ENCODE data around the gene MAGI1.

Gene MAGI1

DNA sequence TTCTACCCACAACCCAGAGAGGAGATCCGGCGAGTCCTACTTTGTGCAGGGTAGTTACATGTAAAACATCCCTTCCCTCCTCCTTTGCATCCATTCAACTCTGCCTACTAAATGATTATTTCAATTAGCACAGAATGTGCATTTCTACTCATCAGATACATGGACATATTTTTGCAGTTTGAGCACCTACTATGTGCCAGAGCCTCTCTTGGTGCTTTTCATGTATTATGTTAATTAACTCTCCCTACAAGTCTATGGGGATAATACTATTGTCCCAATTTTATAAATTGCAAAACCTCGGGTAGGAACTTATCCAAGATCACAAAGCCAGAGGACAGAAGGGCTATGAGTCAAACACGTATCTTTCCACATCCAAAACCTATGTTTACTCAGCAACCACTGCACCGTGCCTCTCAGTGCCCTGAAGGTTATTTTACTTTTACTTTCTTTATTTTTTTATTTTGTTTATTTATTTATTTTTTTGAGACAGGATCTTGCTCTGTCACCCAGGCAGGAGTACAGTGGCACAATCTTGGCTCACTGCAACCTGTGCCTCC lies 432.8 kb downstream of the MAGI1 start:
- DNase-seq: no peak

DNA sequence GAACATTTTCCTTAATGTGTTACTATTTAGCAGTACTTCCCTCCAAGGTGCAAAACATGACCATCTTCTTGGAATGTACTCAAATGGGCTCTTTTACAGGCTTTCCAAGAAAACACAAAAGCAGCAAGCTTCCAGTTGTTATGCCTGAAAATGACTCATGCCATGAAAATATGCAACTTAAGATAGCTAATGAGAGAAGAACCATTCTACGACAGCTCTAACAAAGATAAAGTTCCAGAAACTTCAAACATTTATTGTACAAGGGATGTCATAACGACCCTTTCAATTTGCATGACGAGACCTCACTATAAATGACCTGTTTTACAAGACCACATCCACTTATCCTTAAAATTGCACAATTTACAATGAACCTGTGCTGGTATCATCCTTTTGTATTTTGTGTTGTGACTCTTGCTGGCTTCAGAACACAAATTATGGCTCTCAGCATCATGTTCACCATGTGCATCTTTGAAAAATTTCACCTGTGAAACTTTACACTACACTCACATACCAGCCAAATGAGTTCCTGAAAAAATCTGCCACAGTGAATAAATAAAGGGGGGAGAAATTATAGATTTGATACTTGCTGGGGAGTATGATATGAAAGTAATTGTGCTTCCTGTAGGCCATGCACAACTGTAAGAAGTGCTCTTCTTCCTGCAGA lies 433.7 kb downstream of the MAGI1 start:
- no peak for DNase-seq

DNA sequence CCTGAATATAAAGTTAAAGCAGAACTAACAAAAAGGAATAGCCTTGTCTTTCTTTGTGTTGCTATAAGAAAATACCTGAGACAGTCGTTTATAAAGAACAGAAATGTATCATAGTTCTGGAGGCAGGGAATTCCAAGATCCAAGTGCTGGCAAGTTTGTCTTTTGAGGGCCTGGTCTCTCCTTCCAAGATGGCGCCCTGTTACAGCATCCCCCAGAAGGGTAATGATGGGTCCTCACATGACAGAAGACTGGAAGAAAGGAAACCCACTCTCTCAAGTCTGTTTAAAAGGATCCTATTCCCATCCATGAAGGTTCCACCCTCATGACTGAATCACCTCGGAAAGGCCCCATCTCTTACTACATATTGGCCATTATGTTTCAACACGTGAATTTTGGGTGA lies 435.1 kb downstream of the MAGI1 start:
- DNase-seq: no peak

DNA sequence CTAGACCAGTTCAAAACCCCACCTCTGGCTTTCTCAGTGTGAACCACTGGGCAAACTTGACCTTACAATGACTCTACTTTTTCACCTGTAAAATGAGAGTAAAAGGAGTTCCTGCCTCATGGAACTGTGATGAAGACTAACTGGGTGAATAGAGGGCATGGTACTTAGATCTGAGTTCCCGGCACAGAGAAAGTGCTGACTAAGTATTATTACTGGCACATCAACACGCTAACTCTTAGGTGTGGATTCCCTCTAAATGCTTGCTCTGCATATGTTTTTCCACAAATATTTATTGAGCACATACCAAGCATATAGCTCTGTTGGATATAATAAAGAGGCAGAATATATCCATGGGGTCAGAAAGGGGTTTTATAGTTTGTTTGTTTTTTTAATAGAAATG lies 437.8 kb downstream of the MAGI1 start:
- no peak for DNase-seq

DNA sequence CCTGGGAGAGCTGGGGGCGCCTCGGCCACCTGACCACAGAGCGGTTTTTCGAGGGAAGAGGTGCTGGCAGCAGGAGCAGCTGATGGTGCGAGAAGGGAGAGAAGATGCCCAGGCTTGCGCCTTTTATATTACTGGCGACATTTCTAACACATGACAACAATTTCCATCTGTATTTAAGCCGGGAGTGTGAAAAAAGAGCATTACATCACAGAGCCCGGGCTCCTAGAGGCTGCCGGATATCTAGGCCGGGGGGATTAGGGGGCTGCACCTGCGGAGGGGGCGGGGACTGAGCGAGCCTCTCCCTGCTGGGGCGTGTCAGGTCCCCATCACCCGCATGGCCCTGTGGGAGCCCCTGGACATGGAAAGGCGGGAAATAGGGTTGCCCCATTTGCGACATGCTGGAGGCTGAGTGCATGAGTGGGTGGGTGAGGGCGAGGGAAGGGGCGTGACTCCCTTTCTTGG lies 440.7 kb downstream of the MAGI1 start:
- DNase-seq: no peak

DNA sequence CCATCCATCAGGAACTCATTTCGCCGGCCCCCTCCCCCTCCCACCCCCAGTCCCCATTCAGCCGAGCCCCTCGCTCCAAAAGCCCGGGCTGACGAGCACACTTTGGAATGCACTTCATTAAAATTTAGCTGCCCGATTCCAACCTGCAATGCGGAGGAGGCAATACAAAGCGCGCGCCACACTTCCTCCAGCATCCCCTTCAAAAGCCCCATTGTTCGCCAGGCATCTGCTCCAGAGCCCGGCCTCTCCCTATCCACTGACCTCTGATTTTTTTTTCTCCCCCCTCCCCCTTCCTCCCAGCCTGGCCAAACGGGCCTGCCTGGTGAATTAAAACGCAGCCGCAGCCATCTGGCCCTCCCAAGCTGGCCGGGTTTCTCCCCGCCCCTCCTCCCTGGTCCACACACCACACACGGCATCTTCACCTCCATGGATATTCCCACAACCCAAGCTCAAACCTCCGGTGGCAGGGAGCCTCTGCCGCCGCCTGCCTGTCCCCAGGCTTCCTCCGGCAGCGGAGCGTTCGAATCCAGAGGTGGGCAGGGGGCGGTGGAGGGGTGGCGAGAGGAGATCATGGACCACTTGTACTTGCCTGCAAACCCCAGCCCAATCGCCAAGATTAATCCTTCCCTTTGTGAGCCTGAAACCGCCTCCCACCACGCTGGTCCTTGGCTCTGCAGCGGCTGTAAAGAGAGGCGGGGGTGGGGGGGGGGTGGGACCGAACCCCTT lies 441.3 kb downstream of the MAGI1 start:
- no peak for DNase-seq

DNA sequence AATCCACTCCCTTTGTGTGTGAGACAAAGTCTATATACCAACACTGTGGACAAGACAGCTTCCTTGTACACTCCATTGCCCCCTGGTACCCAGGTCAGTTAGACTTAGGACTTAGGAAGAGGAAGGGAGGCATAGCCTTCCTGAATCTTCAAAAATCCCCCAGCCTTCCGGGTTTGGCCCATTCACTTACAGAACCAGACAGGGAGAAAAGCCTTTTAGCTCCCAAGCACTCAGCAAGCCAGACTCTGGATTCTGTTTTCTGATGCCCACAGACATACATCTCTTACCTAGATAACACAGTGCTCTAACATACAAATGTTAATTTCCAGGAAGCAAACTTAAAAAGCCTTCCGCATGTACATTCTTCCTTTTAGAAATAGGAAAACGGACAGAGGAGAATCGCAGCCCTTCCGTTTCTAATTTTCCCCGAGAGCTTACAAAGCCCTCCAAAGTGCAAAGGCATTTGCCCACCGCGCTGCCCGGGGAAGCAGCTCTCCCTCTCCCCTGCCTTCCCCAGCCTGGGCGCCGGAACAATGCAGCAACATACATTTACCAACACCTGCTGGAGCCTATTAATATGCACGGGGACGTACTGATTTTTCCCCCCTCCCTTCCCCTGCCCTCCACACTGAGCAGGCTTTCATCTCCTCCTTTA lies 442.0 kb downstream of the MAGI1 start:
- no peak for DNase-seq

DNA sequence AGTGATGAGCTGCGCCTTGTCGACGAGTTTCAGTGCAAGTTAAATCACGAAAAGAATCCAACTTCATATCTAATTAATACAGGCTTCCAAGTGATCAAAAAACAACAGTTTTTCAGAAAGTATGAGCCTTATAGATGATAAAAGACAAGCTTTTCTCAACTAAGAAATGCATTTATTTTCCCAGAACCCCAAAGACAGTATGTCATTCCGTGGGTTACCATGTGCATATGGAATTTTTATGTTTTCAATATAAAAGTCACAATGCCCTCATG lies 442.8 kb downstream of the MAGI1 start:
- DNase-seq: no peak

DNA sequence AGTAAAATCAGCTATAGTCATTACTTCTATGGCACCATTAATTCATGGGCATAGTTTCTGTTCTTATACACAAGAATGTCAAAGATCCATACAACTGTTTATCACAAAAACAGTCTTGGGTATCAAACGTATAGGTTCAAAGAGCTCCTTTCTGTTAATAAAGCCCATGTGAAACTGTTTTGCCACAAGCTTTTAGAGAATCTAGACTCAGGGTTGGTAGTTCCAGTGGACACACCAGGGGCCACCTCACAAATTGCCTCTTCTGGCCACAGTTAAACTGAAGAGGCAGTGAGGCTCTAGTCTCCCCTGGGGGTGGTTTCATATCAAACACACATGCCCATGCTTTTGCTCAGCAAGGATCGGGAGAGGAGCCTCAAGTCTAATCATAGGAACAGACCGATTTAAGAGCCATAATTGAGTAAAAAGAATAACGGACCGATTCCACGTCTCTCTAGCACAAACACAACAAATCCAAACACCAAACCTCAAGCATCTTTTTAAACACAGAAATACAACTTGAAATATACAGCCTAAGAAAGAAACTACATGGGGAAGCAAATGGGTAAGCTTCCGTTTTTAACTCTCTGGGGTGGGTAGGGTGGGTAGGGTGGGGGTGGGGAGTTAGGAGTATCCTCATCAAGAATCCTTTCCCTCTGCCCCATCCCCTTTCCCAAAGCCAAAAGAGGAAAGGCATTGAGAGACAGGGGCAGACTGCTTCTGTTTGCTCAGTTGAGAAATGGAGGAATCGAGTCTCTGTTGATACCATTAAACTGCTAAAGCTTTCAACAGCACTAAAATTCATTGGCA lies 443.3 kb downstream of the MAGI1 start:
- no peak for DNase-seq

DNA sequence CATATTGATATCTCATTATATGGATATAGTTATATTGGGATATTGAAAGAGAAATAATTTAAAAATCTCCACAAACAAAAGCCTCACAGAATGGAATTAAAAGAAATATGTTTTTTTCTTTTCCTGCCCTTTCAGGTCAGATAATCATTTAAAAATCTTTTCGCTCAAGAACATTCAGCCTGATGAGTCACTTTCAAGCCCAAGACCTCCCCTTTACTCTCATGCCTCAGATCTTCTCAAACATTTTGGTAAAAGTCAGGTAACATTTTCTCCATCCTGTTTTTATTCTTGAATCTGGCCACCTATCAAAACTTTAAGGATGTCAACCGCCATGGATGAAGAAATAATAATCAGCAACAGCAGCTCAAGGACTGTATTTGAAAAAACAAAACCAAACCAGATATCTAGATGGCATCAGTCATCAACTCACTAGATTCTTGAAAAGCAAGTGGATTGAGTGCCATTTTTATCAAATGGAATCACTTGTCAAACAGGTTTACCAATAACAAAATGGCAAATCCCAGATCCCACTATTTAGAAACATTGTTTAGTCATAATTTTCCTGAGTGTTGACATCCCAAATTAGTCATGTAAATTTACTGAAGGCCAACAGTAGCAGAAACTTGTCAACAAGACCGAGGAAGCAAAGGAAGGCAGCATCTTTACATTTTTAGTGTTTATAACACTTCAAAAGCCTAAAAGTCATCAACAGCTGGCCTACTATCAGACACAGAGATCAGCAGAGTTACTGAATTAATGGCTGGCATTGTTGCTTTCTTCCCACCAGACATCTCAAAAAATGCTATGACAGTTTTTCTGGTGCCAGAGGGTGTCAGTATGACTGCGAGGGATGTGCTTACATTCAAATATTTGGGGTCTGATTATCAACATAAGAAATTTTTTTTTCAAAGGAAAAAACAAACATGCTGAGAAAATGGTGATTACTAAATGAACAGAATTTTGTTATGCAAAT lies 444.7 kb downstream of the MAGI1 start:
- DNase-seq: no peak

DNA sequence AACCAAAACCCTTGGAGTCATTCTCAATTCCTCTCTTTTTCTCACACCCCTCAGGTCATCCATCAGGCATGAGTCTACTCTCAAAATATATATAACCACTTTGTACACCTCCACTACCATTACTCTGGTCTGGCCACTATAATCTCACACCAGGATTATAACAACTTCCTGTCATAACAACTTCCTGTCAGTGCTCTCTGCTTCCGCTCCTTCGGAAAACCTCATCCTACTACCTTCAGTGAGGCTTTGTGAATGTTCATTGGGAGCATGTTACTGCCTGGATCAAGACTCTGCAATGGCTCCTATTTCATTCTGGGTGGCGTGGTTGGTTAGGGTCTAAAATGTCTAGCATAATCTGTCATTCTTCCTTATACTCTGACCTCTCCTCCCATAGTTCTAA lies 447.4 kb downstream of the MAGI1 start:
- no peak for DNase-seq

DNA sequence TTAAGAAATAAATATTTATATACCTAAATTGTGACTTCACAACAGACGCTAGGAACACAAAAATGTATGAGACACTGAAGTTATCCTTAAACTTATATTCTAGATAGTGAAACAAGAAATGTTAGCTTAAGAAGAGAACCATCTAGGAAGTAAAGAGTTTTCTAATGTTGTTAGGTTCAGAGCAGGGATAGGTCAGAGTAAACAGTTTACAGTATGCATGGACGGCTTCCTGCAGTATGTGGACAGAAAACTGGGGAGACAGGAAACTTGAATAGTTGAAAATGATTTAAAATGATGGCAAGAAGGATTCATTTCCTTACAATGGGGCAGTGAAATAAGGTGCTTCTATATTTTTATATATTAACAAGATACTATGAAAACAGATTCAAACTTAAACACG lies 449.8 kb downstream of the MAGI1 start:
- DNase-seq: no peak

DNA sequence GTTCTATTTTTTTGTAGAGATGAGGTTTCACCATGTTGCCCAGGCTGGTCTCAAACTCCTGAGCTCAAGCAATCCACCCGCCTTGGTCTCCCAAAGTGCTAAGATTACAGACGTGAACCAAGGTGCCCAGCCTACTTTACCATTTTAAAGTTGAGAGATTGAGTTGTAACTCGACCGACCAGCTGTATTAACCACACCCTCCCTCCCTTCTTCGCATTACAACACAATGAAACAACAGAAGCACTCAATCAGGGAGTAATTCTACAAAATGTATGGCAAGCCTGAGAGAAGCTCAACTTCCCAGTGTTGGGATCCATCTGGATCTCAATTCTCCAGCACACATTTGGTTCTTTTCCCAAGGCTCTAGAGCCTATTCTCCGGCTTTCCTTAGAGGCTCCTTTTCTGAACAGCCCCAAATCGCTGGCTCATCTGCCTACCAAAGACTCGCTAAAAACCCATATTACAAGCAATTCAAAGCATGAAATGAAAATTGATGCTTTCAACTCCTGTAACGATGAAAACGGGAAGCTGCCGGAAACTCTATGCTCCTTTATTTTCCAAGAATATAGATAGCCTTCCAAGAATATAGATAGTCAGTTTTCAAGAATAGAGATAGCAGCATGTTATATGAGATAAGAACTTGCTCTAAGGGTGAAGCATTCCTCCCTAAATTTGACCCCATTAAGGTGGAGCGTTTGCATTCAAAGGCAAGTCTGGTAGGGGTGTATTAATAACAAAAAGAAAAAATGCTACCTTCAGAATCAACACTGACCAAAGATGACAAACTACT lies 450.9 kb downstream of the MAGI1 start:
- no peak for DNase-seq

DNA sequence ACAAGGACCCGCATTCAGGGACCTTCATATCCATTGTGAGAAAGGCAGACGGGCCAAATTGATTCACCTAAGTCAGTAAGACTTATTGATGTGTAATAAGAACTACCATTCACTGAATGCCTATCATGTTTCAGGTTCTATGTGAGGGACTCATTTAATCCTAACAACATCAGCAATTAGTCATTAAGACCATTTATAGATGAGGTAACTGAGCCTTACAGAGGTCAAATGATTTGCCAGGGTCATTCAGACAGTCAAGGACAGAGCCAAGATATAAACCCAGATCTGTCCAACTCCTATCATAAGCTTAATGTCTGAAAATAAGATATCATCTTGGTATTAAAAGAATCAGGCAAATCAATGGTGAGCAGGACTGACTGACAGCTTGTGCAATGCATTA lies 453.8 kb downstream of the MAGI1 start:
- no peak for DNase-seq

DNA sequence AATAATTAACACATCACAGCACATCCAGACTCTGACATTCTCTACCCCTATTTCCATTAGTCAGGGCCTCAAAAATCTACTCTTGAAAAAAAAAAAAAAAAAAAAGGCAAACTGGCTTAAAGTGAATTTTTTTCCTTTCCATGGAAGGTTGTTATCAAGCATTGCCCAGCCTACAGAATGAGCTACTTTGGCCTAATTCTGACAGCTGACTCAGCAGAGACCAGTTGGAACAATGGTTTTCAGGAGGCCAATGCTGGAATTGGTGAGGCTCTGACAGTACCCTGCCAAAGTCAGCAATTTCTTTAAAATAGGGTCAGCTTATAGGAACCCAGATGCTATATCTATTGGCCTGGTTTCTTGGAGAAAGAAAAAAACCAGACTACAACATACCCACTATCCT lies 454.7 kb downstream of the MAGI1 start:
- DNase-seq: no peak

DNA sequence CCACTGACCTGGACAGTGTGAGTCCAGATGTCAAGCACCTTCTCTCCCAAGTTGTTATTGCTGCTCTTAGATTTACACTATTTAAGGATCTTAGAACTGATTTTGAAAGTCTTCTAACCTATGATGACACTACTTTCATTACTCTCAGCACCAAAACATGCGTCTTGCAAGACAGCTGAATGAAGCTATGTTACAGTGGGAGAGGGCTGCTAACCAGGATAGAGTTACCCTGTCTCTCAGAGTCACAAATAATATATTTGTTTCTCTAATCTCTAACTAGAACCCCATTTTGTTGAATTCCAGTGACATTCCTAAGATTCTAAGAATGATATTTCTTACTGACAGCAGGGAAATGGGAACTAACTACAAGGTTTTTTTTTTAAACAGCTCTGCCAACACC lies 455.5 kb downstream of the MAGI1 start:
- DNase-seq: no peak

DNA sequence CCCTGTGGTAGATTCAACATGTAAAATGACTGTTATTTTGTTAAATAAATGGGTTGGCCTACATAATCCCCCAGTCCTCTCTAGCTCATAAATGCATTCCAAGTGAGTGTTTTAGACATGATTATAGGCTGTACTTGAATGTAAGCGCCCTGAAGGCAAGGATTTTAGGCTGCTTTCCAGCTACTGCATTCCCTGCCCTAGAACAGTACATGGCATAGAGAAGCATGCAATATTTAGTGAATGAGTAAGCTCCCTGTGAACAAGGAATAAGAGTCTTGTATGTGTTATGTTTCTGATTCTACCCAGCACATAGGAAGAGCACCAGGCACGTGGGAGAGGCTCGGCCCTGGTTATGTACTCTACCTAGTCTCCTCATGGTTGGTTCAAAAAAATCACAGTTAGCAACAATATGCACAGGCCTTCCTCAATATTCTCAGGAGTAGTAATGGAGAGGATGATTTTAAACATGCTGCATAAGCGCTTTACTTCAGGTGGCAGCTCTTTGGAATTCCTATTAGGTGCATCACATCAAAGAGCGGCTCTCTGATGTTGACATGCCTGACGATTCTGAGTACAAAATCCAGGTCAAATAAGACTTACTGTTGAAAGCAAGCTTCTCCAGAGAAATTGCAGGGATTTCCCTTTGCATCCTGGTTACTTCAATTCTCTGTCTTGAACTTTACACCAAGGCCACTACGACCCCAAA lies 456.6 kb downstream of the MAGI1 start:
- DNase-seq: no peak

DNA sequence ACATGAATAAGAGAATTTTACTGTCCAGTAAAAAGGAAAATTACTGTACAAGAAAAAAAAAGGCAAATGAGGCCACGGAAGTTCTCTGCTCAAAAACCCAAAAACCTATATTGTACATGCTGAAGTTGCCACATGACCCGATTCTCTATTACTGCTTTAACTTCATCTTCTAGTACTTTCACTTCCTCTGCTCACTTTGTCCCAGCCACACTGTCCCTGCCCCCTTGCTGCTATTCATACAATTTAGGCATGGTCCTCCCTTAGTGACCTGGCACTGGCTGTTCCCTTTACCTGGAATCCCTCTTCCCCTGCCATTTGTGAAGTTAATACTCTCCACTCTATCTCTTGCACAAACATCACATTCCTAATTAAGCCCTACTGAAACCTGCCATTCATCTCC lies 457.4 kb downstream of the MAGI1 start:
- DNase-seq: no peak

DNA sequence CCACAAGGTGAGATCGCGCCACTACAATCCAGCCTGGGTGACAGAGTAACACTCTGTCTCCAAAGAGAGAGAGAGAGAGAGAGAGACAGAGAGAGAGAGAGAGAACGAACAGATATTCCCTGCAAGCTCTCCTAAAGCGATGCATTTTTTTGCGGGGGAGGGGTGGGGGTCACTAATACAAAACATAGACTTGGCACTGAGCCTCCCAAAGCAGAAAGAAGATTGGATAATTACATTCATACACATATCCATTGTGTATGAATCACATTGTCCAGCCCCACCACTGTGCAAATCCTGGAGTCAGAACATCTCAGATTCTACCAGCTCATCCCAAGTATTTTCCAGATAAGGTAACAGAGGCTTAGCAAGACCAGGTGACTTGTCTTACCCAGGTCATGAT lies 459.9 kb downstream of the MAGI1 start:
- DNase-seq: no peak

DNA sequence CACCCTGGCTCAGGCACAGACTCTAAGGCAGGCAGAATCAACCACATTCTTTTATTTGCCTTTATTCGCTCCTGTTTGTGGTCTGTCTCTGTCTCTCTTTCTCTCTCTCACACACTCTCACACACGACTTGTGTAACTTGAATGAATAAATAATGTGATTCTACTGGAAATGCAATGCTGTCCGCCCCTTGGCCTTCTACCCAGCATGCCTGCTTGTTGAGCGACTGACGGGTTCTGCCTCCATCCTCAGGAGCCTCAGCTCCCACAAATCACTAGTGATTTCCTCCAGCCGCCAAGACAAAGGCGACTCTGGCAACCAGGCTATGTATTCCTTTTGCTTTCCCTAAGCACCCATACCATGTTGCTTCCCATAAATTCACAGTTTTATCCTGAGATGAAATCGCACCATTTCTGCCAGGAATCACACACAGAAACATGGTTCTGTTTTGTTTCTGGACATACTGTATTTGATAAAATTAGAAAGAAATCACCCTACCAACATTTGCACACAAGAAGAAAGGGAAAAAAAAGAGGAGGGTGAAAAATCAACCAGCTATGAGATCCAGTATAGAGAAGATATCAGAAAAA lies 460.8 kb downstream of the MAGI1 start:
- DNase-seq: no peak

Data from activated T-cell treated with anti-CD3 and anti-CD28 coated beads for 4 hours (primary cell).